Amniotic stem cell (primary cell): ENCODE results near the gene SRP9.
"Not testable (repeated sequence)": the region's sequence is repeated elsewhere in the genome, so short reads cannot be mapped to it uniquely, and the experiment has no call there.

Experiments
- DNase-seq: peaks from one replicate; lab custom pipeline; 2025; lab: John Stamatoyannopoulos, UW

The SRP9 gene

DNA sequence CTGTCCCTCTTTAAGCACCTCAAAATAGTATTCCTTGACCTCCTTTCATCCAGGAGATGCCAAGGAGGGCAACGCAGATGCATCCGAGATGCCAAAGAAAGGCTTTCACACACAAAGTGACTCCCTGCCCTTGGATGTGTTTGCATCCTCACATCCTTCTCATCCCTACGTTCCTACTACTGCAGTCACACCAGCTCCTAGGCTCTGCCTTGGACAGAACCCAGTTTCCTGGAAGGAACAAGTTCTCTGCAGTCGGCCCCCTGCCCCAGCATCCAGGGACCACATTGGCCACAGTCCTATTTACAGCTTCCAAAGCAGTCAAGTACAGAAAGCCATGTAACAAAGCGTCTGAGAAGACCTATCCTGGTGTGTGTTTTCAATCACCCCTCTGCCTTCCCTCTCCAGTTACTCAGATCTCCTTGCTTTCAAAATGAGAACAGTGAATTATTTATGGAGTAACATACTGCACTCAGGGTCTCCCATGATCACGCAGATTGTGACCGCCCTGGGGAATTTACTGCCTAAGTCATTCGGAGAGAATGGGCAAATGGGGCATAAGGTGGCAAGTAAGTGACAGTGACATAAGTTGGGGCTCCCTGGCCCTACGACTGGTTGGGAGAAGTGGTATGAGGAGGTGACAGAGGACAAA is 21.8 kb upstream of the SRP9 start:
- no peak for DNase-seq

- no peak for DNase-seq
Measured at GRCh38 chr1:225757927-225758656, 19.5 kb upstream of the SRP9 start.

DNA sequence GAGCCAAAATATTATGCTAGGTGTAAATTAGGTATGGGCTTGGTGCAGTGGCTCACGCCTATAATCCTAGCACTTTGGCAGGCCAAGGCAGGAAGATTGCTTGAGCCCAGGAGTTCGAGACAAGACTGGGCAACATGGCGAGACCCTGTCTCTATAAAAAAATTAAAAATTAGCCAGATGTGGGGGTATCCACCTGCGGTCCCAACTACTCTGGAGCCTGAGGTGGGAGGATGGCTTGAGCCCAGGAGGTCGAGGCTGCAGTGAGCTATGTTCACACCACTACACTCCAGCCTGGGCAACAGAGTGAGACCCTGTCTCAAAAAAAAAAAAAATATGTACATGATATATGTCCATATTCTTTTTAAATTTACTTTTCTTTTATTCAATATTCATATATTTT is 17.7 kb upstream of the SRP9 start:
- DNase-seq = not testable (repeated sequence)

GRCh38 chr1:225760531-225760930 is 17.1 kb upstream of the SRP9 start:
- DNase-seq = no peak

- DNase-seq = not testable (repeated sequence)
Measured at GRCh38 chr1:225761395-225761794, 16.2 kb upstream of the SRP9 start.

- no peak for DNase-seq
Measured at GRCh38 chr1:225762002-225762441, 15.6 kb upstream of the SRP9 start.

DNA sequence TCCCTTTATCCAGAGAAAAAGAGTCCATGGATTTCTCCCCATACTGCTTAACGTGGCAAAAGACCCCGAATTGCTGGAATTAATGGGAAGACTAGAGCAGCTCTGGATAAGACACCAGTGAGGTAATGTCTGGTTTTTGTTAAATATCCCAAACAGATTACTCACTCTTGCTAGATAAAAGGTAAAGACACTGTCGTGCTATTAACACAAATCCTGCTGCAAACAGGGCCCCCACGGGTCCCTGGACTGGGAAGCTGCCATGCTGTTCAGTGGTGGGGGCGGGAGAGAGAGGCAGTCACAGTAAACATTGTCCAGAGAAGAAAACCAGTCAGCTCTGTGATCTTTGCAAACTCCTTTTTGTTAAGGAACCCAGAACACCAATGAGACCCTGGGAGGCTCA is 15.2 kb upstream of the SRP9 start:
- DNase-seq = no peak

DNA sequence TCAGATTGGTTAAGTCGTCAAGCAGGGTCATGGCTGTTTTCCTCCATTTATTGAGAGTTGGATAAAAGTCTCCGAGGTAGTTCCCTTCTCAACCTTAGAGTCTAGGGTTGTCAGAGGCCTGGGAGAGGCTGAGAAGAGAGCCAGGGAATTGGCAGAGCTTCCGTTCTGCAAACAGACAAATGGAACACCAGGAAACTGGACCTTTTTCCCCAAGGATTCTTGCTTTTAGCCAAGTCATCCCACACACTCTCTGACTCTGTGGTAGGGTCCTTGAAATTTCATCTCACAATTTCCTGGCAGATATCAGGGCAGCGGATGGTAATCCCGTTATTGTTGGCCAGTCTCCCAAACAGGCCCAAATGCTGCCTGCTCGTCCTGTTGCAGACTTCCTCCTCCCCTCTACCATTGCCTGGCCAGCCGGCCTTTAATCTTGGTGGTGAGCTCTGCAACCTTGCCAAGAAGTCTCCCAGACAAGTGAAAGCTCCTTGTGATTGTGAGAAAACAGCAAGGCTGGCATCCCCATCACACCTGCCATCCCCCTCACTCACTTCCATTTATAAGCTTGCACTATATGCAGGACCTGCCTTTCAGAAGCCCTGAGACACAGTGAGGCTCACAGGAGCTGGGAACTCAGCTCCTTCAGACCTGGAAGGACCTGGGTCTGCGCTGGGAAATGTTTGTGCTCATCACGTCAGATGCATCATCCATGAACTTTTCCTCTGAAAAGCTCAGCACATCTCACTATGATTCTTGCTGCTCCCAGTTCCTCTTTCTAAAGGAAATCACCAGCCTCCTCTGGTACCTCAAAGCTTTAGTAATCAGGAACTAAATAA is 13.7 kb upstream of the SRP9 start:
- DNase-seq = no peak

- no peak for DNase-seq
Measured at GRCh38 chr1:225765982-225766674, 11.5 kb upstream of the SRP9 start.

DNA sequence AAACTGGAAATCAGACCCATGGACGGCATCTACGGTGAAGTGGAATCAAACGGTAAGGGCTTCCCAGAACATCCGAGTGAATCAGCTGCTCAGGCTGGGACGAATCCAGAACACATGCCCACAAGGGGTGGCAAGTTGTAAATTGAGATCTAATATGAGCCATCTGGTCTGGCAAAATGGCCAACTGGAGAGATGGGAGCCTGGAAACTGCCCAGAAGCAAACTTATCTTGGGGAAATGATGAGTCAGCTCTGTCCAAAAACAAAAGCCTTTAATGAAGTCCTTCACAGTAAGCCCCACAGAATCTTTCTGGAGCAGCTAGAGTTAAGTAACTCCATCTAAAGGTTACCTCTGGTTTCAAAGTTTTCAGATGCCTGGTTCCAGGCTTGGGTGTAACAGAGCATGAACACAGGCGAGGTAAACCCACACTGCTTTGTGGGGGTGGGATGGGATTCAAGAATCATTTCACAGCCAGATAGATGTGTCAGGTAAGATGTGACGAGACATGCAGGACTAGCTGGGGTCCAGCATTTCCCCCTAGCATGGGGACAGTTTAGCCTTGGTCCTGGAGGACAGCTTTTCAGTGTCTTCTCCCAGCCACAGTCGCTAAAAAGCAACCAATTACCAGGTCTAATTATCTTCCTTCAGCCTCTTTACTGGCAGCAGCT is 10.5 kb upstream of the SRP9 start:
- DNase-seq = peak; percentile 83

- no peak for DNase-seq
Measured at GRCh38 chr1:225767634-225768540, 9.7 kb upstream of the SRP9 start.

- DNase-seq = no peak
Measured at GRCh38 chr1:225768662-225769426, 8.8 kb upstream of the SRP9 start.

- DNase-seq = no peak
Measured at GRCh38 chr1:225769687-225770086, 7.9 kb upstream of the SRP9 start.

- DNase-seq = no peak
Measured at GRCh38 chr1:225770561-225771248, 6.9 kb upstream of the SRP9 start.

- no peak for DNase-seq
Measured at GRCh38 chr1:225771661-225772322, 5.8 kb upstream of the SRP9 start.

DNA sequence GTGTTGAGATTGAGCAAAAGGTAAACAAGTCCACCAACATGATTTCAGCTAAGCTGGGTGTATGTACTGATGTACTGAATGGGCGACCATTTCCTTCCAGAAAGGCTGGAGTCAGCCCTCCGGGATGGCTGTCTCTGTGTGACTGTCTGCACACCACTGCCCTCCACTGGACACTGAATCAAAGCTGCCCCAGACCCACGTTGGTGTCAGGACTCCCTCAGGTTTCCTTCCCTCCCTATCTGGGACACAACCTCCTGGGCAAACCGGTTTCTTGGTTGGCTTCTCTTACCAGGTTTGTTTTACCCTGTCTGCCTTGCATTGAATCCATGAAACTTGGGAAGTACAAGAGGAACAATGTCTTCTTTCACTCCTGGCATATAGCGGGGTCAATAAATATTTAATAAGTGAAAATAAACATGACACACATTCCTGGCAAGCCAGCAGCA is 5.3 kb upstream of the SRP9 start:
- DNase-seq = peak; percentile 88

DNA sequence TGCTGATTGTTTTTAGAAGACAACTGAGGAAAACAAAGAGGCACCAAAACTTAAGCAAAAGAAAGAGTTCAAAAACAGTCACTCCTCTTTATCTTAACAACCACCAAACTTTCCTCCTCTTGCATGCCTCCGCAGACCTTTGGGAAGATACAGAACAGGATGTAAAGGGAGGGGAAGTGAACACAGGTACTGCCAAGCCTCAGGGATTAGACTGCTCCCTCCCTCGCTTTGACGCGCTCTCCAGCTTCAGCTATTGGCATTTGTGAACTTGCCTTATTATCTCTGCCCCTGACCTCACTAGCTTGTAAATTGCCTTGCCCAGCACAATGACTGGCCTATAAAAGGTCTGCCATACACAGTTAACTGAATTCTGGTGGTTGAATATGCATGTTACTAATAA is 4.8 kb upstream of the SRP9 start:
- no peak for DNase-seq

DNA sequence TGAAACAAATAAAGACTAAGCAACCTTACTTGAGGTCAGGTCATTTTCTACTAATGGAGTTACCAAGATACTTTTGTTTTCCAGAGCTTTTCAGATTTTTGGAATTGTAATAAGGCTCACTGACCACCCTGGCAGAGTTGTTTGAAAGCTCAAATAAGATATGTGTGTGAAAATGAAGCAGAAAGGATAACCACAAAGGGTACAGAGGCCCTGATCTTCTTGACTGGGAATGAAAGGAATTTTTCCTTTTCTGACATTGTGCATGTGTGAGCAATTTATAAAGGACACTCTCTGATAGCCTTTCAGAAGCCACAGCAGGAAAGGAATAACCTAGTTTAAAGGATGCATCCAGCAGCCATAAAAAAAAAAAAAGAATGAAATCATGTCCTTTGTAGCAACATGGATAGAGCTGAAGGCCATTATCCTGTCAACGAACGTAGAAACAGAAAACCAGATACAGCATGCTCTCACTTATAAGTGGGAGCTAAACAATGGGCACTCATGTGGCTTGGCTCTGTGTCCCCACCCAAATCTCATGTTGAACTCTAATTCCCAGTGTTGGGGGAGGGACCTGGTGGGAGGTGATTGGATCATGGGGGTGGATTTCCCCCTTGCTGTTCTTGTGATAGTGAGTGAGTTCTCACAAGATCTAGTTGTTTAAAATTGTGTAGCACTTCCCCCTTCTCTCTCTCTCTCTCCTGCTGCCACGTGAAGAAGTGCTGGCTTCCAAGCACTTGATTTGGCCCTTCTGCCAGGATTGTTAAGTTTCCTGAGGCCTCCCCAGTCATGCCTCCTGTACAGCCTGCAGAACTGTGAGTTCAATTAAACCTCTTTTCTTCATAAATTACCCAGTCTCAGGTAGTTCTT is 3.1 kb upstream of the SRP9 start:
- no peak for DNase-seq
